AG04450 (cell line): ENCODE measurements around the gene ZDHHC11B. TPM values are rescaled to one million over a fixed set of nuclear protein-coding genes. Genes with fewer than 3 reads are reported as not detected.
"Not testable (repeated sequence)": the region's sequence is repeated elsewhere in the genome, so short reads cannot be mapped to it uniquely, and the experiment has no call there.

Experiments
- CTCF ChIA-PET: fragments of 300-600, 350-600 bp; formaldehyde crosslinking; extraction: SDS; loops from one replicate; lab custom pipeline; 2022; ENCODE audit warnings: antibody characterized with exemption, inconsistent platforms; lab: Charles Lee
- POLR2A ChIA-PET: fragments of 350-600 bp; formaldehyde crosslinking; extraction: SDS; loops from one replicate; lab custom pipeline; 2021; ENCODE audit warnings: antibody characterized with exemption, inconsistent platforms; lab: Yijun Ruan, JAX
- DNase-seq: peaks from one replicate; pipeline ENCODE4 v3.0.0-alpha.2; 2011; ENCODE audit warnings: low read depth, low spot score
- H3K27ac ChIP-seq: one replicate; pipeline ENCODE4 v1.5.1; 2012; ENCODE audit warnings: low read depth, low read length, control low read depth
- H3K27me3 ChIP-seq: one replicate; pipeline ENCODE4 v1.6.0; 2012; ENCODE audit warnings: low read length; ENCODE audit not compliant: control insufficient read depth, insufficient read depth
- H3K4me3 ChIP-seq: 2 replicates; pipeline ENCODE4 v1.5.1; 2011; ENCODE audit warnings: mild to moderate bottlenecking, low read depth, low read length, control low read depth
- H3K9me3 ChIP-seq: 2 replicates; pipeline ENCODE4 v1.5.1; 2012; ENCODE audit warnings: low read length; ENCODE audit not compliant: control insufficient read depth, insufficient read depth
- polyA plus RNA-seq: library from polyadenylated mRNA; depleted of rRNA; stranded (reverse); fragments of >200 nt; gene quantifications from 2 replicates; pipeline ENCODE4 v1.2.3, GENCODE V29; 2011
- TF ChIP-seq, protein P1 (sequence below): IDR thresholded peaks from 2 replicates; pipeline ENCODE4 v1.5.1; 2011; ENCODE audit warnings: low read depth, low read length, control low read depth, inconsistent platforms

ZDHHC11B gene
- polyA plus RNA-seq, 1 experiment, result not detected

DNA sequence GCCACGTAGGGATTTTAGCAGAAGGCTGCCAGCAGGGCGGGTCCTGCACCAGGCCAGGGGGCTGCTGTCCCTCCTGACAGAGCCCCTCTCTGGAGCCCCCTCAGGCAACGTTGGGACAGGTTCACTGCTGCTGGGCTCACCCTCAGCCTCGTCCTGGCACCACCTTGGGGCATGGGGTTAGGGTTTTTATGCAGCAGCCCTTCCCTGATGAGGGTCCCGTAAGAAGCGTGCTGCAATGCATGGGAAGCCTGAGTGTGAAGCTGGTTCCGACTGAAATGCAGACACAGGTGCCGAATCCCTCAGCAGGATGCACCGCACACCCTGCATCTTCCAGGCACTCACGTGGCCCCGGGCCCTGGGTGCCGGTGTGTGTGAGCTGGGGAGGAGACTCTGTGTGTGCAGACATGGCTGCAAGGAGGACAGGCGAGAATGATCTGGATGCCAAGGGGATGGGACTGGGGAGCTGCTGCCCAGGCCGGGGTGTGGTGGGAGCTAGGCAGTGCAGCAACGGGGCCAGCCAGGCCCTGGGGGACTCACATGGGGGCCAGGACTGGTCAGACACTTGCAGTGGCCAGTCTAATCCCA, 27.1 kb downstream of the ZDHHC11B start:
- ChIA-PET CTCF (no interaction called here), POLR2A (no interaction called here)
- Histone ChIP-seq H3K27ac (no peak overlapping the region), H3K9me3 (no peaks in the 10 kb centered on the region; the same call in 1 of the 2 replicates), H3K27me3 (peaks cover 12% of the 10 kb centered on the region), H3K4me3 (no peak overlapping the region)
- DNase-seq, result no peak
- TF ChIP-seq, protein P1, sequence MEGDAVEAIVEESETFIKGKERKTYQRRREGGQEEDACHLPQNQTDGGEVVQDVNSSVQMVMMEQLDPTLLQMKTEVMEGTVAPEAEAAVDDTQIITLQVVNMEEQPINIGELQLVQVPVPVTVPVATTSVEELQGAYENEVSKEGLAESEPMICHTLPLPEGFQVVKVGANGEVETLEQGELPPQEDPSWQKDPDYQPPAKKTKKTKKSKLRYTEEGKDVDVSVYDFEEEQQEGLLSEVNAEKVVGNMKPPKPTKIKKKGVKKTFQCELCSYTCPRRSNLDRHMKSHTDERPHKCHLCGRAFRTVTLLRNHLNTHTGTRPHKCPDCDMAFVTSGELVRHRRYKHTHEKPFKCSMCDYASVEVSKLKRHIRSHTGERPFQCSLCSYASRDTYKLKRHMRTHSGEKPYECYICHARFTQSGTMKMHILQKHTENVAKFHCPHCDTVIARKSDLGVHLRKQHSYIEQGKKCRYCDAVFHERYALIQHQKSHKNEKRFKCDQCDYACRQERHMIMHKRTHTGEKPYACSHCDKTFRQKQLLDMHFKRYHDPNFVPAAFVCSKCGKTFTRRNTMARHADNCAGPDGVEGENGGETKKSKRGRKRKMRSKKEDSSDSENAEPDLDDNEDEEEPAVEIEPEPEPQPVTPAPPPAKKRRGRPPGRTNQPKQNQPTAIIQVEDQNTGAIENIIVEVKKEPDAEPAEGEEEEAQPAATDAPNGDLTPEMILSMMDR, result no peak

DNA sequence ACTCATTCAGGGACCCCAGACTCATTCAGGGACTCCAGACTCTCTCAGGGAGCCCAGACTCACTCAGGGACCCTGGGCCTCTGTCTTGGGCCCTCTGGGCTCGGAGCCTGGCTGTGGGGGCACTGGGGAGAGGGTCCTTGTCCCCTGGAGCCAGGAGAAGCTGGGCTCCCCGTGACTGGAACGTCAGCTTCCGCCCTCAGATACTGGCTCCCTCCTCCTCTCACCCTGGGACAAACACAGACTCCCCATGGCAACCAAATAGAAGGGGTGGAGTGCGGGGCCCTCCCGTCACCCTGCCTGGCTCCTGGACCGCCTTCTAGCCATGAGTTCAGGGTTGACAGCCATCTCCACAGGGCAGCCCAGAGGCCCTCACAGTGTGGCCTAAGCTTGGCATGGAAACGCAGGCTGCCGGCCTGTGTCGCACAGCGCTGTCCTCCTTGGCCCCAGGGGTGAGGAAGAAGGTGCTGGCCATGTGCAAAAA, 27.6 kb downstream of the ZDHHC11B start:
- no peaks in the 10 kb centered on the region; the same call in 1 of the 2 replicates for H3K9me3 ChIP-seq
- DNase-seq, result no peak
- TF ChIP-seq, protein P1, result no peak
- ChIA-PET POLR2A (no interaction called here), CTCF (no interaction called here)
- H3K27me3 ChIP-seq, result peaks cover 12% of the 10 kb centered on the region
- no peak overlapping the region for H3K4me3 ChIP-seq
- no peak overlapping the region for H3K27ac ChIP-seq

DNA sequence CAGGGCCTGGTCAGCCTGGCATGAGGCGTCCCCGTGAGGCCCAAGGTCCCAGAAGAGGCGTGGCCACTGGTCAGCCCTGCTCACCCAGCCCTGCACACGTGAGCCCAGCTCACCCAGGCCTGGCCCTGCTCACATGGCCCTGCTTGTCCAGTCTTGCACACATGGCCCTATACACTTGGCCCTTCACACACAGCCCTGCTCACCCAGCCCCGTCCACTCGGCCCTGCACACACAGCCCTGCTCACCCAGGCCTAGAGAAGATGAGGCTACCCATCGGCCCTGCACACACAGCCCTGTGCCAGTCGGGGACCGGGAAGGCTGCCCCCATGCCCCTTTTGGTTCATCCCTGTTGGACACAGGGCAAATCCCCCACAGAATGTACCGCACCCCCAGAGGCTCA, 28.4 kb downstream of the ZDHHC11B start:
- Histone ChIP-seq H3K9me3 (no peaks in the 10 kb centered on the region; the same call in 1 of the 2 replicates), H3K27me3 (peaks cover 12% of the 10 kb centered on the region), H3K27ac (no peak overlapping the region), H3K4me3 (no peak overlapping the region)
- ChIA-PET CTCF (no interaction called here), POLR2A (no interaction called here)
- TF ChIP-seq, protein P1, result no peak
- DNase-seq, result no peak

DNA sequence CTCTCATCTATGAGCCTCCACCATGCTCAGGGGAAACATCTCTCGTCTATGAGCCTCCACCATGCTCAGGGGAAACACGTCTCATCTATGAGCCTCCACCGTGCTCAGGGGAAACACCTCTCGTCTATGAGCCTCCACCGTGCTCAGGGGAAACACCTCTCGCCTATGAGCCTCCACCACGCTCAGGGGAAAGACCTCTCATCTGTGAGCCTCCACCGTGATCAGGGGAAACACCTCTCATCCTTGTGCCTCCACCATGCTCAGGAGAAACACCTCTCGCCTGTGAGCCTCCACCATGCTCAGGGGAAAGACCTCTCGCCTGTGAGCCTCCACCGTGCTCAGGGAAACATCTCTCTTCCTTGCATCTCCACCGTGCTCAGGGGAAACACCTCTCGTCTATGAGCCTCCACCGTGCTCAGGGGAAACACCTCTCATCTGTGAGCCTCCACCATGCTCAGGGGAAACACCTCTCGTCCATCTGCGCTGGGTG, 30.3 kb downstream of the ZDHHC11B start:
- H3K4me3 ChIP-seq, H3K27ac ChIP-seq, H3K9me3 ChIP-seq, DNase-seq, POLR2A ChIA-PET, CTCF ChIA-PET: not testable (repeated sequence)
- H3K27me3 ChIP-seq, result peaks cover 10% of the 10 kb centered on the region

DNA sequence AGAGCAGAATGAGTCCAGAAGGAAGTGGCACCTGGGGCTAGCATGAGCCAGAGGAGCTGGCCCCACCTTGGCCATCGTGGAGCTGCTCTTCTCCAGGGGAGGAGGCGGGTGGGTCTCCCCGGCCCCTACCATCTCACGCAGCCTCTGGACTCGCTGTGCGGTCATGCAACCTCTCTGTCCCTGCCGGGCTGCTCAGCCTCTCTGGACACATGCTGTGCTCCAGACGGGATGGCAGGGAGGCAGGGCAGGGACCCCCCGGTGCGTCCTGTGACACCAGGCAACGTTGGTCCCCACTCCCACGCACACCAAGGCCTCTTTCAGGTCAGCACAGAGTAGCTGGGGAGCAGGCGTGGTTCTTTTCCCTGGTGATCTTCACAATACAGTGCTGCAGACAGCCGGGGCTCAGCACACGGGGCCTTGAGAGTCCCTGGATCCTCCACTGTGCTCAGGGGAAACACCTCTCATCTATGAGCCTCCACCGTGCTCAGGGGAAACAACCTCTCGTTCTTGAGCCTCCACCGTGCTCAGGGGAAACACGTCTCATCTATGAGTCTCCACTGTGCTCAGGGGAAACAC, 30.9 kb downstream of the ZDHHC11B start:
- H3K27me3 ChIP-seq, DNase-seq, POLR2A ChIA-PET, H3K9me3 ChIP-seq, CTCF ChIA-PET, H3K27ac ChIP-seq, H3K4me3 ChIP-seq: not testable (repeated sequence)

DNA sequence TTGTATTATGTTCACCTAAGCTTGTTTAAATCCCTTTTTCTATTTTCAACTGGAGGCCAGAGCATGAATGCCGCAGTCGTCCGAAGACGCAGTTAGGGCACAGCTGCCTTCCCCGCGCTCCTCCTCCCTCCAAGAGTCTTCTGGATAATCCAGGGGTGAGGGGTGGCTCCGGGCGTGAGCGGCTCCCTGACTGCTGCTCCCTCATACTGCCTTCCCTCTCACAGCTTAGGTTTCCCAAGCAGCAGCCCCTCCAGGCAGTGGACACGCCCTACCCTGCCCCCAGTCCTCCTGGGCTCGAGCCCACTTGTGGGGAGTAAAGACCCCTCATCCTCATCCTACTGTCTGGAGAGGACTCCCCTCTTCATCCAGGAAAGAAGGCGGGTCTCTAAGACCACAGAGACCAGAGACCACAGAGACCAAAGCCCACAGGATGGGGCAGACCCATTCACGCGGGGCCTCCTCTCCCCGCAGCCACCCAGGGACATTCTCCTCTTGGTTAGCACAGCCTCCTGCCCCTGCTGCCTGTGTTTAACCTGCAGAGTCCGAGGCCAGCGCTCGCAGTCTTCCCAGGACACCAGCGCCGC, 31.9 kb downstream of the ZDHHC11B start:
- H3K27ac ChIP-seq, H3K9me3 ChIP-seq, H3K4me3 ChIP-seq, H3K27me3 ChIP-seq, POLR2A ChIA-PET, DNase-seq, CTCF ChIA-PET: not testable (repeated sequence)

DNA sequence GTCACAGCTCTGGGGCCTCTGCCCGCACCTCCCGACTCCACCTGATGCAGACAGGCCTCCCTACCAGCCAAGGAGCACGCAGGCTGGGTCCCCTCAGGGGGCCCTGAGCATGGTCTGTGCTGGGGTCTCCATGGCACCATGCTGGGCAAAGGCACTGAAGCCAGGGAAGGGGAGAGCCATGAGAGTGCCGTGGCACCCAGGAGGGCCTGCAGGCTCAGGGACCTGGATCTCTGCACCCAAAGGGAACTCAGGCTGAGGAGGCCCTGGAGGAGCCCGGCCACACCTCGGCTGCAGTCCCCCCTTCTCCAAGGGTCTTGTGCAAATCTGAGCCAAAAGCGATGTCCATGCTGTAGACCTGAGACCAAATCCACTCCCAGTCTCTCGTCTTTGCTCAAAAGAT, 32.5 kb downstream of the ZDHHC11B start:
- H3K4me3 ChIP-seq, H3K9me3 ChIP-seq, DNase-seq, H3K27ac ChIP-seq, H3K27me3 ChIP-seq, CTCF ChIA-PET, POLR2A ChIA-PET: not testable (repeated sequence)
